ENCODE data around the gene CDH23.

GRCh38 chr10:71392791-71393781 is 3.6 kb upstream of the CDH23 start:
- TF ChIP-seq CTCF (IDR thresholded peaks at IDR 0.05) (no peak), POLR2A (IDR thresholded peaks at IDR 0.05) (no peak)
